ENCODE data around the gene ELMO2. TPM values are rescaled to one million over a fixed set of nuclear protein-coding genes. Genes with fewer than 3 reads are reported as not detected.

Gene ELMO2
- total RNA-seq, 1 donor from 2014 or later = 53.3 TPM

- Mint-ChIP-seq H3K36me3 (no peaks in the 10 kb centered on the region), H3K4me1 (peaks cover 53% of the 10 kb centered on the region), H3K4me3 (no peak overlapping the region), H3K27me3 (ENCODE audit: insufficient read depth, low read depth) (peaks cover 22% of the 10 kb centered on the region), H3K27ac (no peak overlapping the region), H3K9me3 (no peaks in the 10 kb centered on the region)
- no peak for DNase-seq (ENCODE audit: low spot score)
- no peak overlapping the region for H3K9ac ChIP-seq
- no peak for TF ChIP-seq EZH2phosphoT487 (IDR thresholded peaks at IDR 0.05)
- no peak for TF ChIP-seq CTCF (IDR thresholded peaks at IDR 0.05)
- TF ChIP-seq EZH2 (IDR thresholded peaks at IDR 0.05) = no peak
- H3K9me3 ChIP-seq (ENCODE audit: low read depth) = no peaks in the 10 kb centered on the region
- no peaks in the 10 kb centered on the region for H3K79me2 ChIP-seq (ENCODE audit: low read depth)
- H3K27ac ChIP-seq = no peak overlapping the region
- H3F3A ChIP-seq (ENCODE audit: low read depth) = peaks cover 13% of the 10 kb centered on the region
- H3K4me1 ChIP-seq = peaks cover 31% of the 10 kb centered on the region
- no peak overlapping the region for H3K4me2 ChIP-seq
- no peak overlapping the region for H3K4me3 ChIP-seq
- no peaks in the 10 kb centered on the region for H3K27me3 ChIP-seq
- H4K20me1 ChIP-seq (ENCODE audit: low read depth) = no peaks in the 10 kb centered on the region
- H2AFZ ChIP-seq (replicated peaks) = no peak overlapping the region
- H3K36me3 ChIP-seq = no peaks in the 10 kb centered on the region
Observed at GRCh38 chr20:46327557-46327956, 78.9 kb downstream of the ELMO2 start.

- no peak overlapping the region for H3K4me3 ChIP-seq
- peaks cover 19% of the 10 kb centered on the region for H3K4me1 ChIP-seq
- H3K79me2 ChIP-seq (ENCODE audit: low read depth) = no peaks in the 10 kb centered on the region
- no peak overlapping the region for H3K27ac ChIP-seq
- H2AFZ ChIP-seq (replicated peaks) = no peak overlapping the region
- no peak for TF ChIP-seq EZH2 (IDR thresholded peaks at IDR 0.05)
- no peak for TF ChIP-seq CTCF (IDR thresholded peaks at IDR 0.05)
- no peak for TF ChIP-seq EZH2phosphoT487 (IDR thresholded peaks at IDR 0.05)
- H3K27ac Mint-ChIP-seq = peak overlapping the region; percentile 67
- H3K9me3 Mint-ChIP-seq = no peaks in the 10 kb centered on the region
- peaks cover 44% of the 10 kb centered on the region for H3K4me1 Mint-ChIP-seq
- H3K27me3 ChIP-seq = peaks cover 4% of the 10 kb centered on the region
- H3K36me3 Mint-ChIP-seq = no peaks in the 10 kb centered on the region
- H3K9ac ChIP-seq = no peak overlapping the region
- H3K36me3 ChIP-seq = no peaks in the 10 kb centered on the region
- no peaks in the 10 kb centered on the region for H3K9me3 ChIP-seq (ENCODE audit: low read depth)
- H3F3A ChIP-seq (ENCODE audit: low read depth) = peaks cover 3% of the 10 kb centered on the region
- peaks cover 22% of the 10 kb centered on the region for H3K27me3 Mint-ChIP-seq (ENCODE audit: insufficient read depth, low read depth)
- H3K4me2 ChIP-seq = no peak overlapping the region
- no peaks in the 10 kb centered on the region for H4K20me1 ChIP-seq (ENCODE audit: low read depth)
- no peak overlapping the region for H3K4me3 Mint-ChIP-seq
- DNase-seq (ENCODE audit: low spot score) = no peak
Observed at GRCh38 chr20:46325789-46326188, 80.6 kb downstream of the ELMO2 start.

GRCh38 chr20:46324960-46325703 is 81.3 kb downstream of the ELMO2 start:
- Mint-ChIP-seq H3K36me3 (no peaks in the 10 kb centered on the region), H3K4me3 (no peak overlapping the region), H3K4me1 (peaks cover 43% of the 10 kb centered on the region), H3K27ac (peak overlapping the region; percentile 16), H3K9me3 (no peaks in the 10 kb centered on the region), H3K27me3 (ENCODE audit: insufficient read depth, low read depth) (peaks cover 22% of the 10 kb centered on the region)
- H3K4me1 ChIP-seq = peaks cover 19% of the 10 kb centered on the region
- H3K9me3 ChIP-seq (ENCODE audit: low read depth) = no peaks in the 10 kb centered on the region
- H3K4me2 ChIP-seq = no peak overlapping the region
- TF ChIP-seq EZH2 (IDR thresholded peaks at IDR 0.05) (no peak), CTCF (IDR thresholded peaks at IDR 0.05) (peak; percentile 58), EZH2phosphoT487 (IDR thresholded peaks at IDR 0.05) (no peak)
- no peak overlapping the region for H3K9ac ChIP-seq
- H3K4me3 ChIP-seq = no peak overlapping the region
- H3K27me3 ChIP-seq = peaks cover 4% of the 10 kb centered on the region
- H3K27ac ChIP-seq = no peak overlapping the region
- no peaks in the 10 kb centered on the region for H3K36me3 ChIP-seq
- DNase-seq (ENCODE audit: low spot score) = peak; percentile 60
- no peaks in the 10 kb centered on the region for H4K20me1 ChIP-seq (ENCODE audit: low read depth)
- no peak overlapping the region for H2AFZ ChIP-seq (replicated peaks)
- H3F3A ChIP-seq (ENCODE audit: low read depth) = peaks cover 3% of the 10 kb centered on the region
- H3K79me2 ChIP-seq (ENCODE audit: low read depth) = no peaks in the 10 kb centered on the region

Data from neural progenitor cell (in vitro differentiated cells).